HK-2 (cell line): ENCODE measurements around the gene MVB12B.

Source experiments
- DNase-seq: peaks from one replicate; pipeline ENCODE4 v3.0.0-alpha.2; 2018; ENCODE audit not compliant: unreplicated experiment

Gene MVB12B

DNA sequence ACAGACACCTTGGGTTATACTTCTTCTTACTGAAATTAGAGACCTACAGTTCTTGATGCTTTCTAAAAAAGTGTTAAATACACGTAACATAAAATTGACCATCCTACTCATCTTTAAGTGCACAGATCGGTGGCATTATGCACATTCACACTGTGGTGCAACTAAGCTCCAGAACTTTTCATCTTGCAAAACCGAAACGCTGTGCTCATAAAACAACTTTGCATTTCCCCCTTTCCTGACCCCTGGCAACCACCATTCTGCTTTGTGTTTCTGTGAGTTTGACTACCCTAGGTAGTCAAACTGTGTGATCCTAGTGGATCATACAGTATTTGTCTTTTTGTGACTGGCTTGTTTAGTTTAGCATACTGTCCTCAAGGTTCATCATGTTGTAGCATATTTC, 3.9 kb downstream of the MVB12B start:
- DNase-seq: no peak

DNA sequence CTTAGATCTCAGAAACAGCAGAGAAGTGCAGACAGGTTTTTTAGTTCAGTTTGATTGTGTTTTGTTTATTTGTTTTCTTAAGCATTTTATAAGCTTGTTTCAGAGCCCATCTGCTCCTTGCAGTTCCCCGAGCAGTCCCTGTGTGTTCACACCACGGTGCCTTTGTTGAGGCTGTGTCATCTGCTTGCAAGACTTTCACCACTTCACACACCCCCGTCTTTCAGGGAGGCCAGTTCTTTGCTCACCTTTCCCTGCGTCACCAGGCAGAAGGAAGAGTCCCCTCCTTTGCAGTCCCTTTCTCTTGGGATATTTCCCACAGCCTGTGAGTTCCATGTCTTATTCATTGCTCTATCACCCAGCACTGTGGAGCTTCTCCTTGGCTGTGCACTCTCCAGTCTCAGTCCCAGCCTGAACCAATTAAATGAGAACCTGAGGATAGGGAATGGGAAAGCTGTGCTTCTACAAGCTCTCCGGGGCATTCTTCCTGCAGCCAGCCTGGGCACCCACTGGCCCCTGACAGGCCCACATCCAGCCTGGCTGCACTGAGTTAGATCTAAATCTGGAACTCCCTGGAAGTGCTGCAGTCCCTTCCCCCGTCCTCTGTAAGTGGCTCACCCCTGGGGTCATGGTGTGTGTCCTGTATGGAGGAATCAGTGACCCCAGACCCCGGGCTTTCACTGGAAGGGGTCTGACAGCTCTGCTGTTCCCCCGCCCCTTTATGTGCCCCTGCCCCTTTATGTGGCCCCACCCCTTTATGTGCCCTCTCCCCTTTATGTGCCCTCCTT, 5.5 kb downstream of the MVB12B start:
- DNase-seq: no peak

- DNase-seq: no peak
Measured at GRCh38 chr9:126334721-126335621, 8.3 kb downstream of the MVB12B start.

GRCh38 chr9:126335837-126336735, 9.5 kb downstream of the MVB12B start:
- DNase-seq: no peak

- no peak for DNase-seq
Measured at GRCh38 chr9:126336736-126337325, 10.2 kb downstream of the MVB12B start.

DNA sequence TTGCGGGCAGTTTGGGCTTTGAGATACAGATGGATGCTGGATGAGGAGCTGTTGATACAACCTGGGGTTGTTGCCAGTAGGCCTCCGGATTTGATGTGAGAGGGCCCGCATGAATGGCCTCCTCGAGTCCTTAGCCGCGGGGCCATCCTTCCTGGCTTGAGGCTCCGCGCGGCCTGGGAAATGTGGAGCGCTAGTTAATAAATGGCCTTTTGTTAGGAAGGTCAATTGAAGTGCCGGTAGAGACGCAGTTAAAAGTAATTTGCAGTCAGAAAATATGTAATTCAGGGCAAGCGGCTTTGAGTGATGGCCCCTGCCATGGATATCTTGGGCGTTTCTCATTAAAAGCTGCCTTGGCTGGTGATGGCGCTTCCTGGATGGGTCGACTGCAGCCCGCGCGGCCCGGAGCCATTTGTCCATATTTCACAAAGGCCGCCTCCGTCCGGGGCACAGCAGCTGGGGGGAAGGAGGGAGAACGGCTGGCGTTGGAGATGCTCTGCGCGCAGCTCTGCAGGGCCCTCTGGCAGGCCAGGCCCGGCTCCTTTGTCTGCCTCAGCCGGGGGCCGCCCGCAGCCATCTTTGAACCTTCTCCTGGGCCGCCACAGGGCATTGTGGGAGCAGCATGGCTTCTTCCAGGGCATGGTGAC, 11.2 kb downstream of the MVB12B start:
- DNase-seq: no peak

DNA sequence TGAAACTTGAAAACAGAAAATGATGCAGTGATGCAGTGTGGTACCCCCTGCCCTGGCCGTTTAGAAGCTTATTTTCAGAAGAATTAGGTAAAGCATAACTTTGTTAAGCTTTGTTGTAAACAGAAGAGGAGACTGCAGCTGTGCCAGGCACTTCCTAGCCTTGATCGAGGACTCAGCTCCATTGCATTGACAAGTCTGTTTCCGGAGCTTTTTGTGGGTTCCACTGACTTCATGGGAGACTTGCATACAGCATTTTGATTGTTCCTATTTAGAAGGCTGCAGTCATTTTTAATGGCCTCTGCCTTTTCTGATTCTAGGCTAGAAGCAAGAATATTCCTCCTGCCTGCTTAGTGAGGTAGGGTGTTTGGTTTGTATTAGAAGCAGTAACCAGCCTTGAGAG, 12.3 kb downstream of the MVB12B start:
- no peak for DNase-seq

GRCh38 chr9:126341426-126341825, 14.8 kb downstream of the MVB12B start:
- no peak for DNase-seq

DNA sequence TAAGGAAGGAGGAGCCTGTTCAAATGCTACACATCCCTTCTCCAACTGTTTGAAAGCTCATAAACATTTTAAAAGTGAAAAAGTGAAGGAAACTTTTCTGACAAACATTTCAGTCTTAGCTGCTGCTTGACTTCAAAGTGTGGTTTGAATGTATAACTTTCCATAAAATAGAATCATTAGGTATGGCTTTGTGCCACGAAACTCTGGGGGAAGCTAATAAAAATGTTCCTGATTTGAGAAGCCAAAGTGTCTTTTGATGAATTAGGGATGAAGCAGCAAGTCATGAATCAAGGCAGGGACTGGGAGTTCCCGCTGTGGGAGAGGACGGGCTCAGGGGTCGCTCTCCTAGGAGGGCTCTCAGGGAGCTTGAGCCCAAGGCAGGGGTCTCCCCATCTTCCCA, 15.3 kb downstream of the MVB12B start:
- DNase-seq: no peak

DNA sequence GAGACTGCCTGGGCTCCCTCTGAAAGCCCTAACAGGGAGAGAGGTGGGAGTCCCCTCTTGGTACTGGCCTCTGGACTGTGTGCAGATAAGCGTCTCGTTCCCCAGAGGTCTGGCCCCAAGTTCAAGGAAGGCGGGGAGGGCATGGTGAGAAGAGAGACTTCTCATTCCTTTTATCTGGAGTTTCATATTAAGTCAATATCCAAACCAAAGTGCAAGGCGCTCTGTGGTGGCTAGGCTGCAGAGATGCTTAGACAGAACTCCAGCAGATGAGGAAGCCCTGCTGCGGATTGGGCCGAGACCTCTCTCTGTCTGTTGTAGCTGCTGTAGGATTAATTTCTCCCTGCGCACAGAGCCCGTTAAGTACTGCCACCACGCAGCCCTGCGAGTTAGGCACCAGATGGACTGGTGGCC, 16.0 kb downstream of the MVB12B start:
- DNase-seq: no peak

DNA sequence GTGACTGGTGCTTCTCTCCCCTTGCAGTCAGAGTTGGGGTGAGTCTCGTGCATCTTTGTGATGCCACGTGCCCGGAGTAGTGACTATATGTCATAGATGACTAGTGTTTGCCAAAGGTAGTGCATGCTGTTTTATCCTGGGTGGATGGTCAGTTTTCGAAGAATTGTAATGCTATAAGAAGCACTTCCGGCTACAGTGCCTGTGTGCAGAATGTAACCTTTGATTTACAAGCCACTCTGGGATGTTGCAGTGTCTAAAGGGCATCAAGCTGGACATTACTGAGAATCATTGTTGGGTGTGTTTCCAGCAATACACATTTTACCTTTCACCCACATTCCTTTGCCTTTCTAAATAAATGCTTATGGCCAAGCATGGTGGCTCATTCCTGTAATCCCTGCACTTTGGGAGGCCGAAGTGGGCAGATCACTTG, 16.7 kb downstream of the MVB12B start:
- DNase-seq: no peak

- no peak for DNase-seq
Measured at GRCh38 chr9:126346031-126346430, 19.4 kb downstream of the MVB12B start.

DNA sequence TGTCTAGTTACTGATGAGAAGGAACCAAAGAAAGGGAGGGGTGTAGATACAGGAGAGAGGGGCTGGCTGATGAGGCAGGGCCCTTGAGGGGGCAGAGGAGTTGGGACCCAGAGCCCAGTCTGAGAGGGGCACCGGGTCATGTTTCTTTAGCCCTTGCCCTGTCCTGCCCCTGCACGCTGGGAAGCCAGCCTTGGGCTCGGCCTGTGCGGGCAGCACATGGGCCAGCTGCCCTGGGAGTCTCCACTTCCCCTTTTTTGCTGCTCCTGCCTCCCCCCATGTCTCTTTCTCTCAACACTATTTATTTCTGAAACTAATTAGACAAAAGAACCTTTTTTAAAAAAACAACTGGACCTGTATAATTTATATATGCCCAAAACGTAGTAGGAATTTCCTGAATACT, 20.5 kb downstream of the MVB12B start:
- DNase-seq: no peak

- no peak for DNase-seq
Measured at GRCh38 chr9:126347911-126348760, 21.5 kb downstream of the MVB12B start.

DNA sequence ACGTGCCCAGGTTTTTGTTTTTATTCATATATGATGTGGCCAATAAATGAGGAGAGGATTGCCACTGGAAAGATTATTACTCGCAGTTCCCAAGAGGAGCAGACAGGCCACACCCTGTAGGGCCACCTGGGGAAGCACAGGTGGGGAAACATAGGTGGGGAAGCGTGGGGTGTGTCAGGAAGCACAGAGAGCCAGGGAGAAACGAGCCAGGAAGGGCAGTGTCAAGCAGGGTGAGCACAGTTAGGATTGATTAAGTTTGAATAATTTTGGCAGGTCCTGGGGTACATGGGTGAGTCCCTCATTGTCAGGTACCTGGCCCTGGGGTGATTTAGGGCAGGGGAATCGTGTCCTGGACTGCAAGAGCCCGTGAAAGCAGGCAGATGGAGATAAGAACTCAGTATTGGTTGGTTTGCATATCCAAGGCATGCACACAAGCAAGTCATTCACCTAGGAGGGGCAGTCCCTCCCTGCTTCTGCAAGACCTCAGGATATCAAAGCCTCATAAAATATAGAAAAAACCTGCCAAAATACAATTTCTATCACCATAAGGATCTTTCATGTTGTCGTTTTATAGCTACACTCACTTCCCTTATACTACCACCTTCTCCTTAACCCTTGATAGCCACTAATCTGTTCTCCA, 22.4 kb downstream of the MVB12B start:
- no peak for DNase-seq

- DNase-seq: no peak
Measured at GRCh38 chr9:126354887-126355770, 28.5 kb downstream of the MVB12B start.

- DNase-seq: no peak
Measured at GRCh38 chr9:126357074-126357473, 30.4 kb downstream of the MVB12B start.

DNA sequence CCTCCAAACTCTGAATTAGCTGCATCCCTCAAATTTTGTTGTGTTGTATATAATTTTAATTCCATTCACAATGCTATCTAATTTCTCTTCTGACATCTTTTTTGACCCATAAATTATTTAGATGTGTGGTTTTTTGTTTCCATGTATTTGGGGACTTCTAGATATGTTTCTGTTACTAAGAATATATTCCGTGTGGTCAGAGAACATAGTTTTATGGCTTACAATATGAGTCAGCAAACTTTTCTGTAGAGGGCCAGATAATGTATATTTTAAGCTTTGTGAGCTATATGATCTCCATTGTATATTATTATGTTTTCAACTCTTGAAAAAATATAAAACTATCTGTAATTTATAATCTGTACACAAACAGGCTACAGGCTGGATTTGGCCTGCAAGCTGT, 33.4 kb downstream of the MVB12B start:
- DNase-seq: no peak

DNA sequence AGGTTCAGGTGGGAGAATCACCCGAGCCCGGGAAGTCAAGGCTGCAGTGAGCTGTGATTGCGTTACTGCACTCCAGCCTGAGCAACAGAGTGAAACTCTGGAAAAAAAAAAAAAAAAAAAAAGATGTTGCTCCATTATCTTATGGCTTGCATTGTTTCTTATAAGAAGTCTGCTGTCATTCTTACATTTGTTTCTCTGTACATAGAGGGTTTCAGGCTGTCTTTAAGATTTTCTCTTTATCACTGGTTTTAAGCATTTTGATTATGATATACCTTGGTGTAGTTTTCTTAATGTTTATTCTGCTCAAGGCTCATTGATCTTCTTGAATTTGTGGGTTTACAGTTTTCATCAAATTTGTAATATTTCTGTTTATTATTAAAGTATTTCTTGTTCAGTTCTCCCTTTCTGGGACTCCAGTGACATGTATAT, 35.2 kb downstream of the MVB12B start:
- DNase-seq: no peak
